SU-DHL-6 (cell line): ENCODE results near the gene TMPRSS9.

Experiments
- H2AFZ ChIP-seq: fragments of 200-600 bp; sonication (generic); 2 replicates; pipeline ENCODE4 v1.6.1; 2014; ENCODE audit warnings: low read depth, mild to moderate bottlenecking, moderate library complexity, mixed read lengths, antibody characterized with exemption, low read length; ENCODE audit not compliant: severe bottlenecking
- H3F3A ChIP-seq: fragments of 200-600 bp; shearing (Covaris generic); 2 replicates; pipeline ENCODE4 v1.6.0; 2016; ENCODE audit warnings: antibody characterized with exemption, mild to moderate bottlenecking; ENCODE audit not compliant: insufficient read depth
- H3K27ac ChIP-seq: fragments of 200-600 bp; sonication (generic); 2 replicates; pipeline ENCODE4 v1.5.1; 2016; ENCODE audit warnings: low read depth, mild to moderate bottlenecking, low read length, moderate library complexity, mixed read lengths
- H3K27me3 ChIP-seq: fragments of 200-600 bp; sonication (generic), shearing (Covaris generic); 2 replicates; pipeline ENCODE4 v1.6.0; 2014; ENCODE audit warnings: mild to moderate bottlenecking, low read length
- H3K36me3 ChIP-seq: fragments of 200-600 bp; sonication (generic); 2 replicates; pipeline ENCODE4 v1.6.1; 2014; ENCODE audit warnings: mild to moderate bottlenecking, low read length, mixed read lengths
- H3K4me2 ChIP-seq: fragments of 300-600, 200-600 bp; shearing (Covaris generic), sonication (generic); 2 replicates; pipeline ENCODE4 v1.6.0; 2014; ENCODE audit warnings: low read length, low read depth, mild to moderate bottlenecking; ENCODE audit not compliant: poor library complexity, severe bottlenecking
- H3K4me3 ChIP-seq: fragments of 200-600 bp; sonication (generic); 2 replicates; pipeline ENCODE4 v1.5.1; 2014; ENCODE audit warnings: antibody characterized with exemption, low read length, mild to moderate bottlenecking, mixed read lengths; ENCODE audit not compliant: insufficient read depth, poor library complexity, severe bottlenecking
- H3K79me2 ChIP-seq: fragments of 200-600 bp; sonication (generic); 2 replicates; pipeline ENCODE4 v1.6.1; 2014; ENCODE audit warnings: mild to moderate bottlenecking, low read length, moderate library complexity; ENCODE audit not compliant: insufficient read depth
- H3K9ac ChIP-seq: fragments of 200-600 bp; sonication (generic); 2 replicates; pipeline ENCODE4 v1.7.0; 2014; ENCODE audit warnings: mild to moderate bottlenecking, low read length
- H3K9me2 ChIP-seq: fragments of 200-600 bp; sonication (generic); replicated peaks from 2 replicates; pipeline ENCODE4 v1.6.1; 2014; ENCODE audit warnings: low read length; ENCODE audit not compliant: insufficient read depth
- H3K9me3 ChIP-seq: fragments of 200-600 bp; sonication (generic); 2 replicates; pipeline ENCODE4 v1.6.1; 2014; ENCODE audit warnings: low read length, mixed read lengths; ENCODE audit not compliant: insufficient read depth
- H4K20me1 ChIP-seq: fragments of 200-600 bp; sonication (generic); 2 replicates; pipeline ENCODE4 v1.6.1; 2014; ENCODE audit warnings: low read depth, mild to moderate bottlenecking, antibody characterized with exemption, low read length, moderate library complexity, mixed read lengths
- EZH2phosphoT487 ChIP-seq: fragments of 200-600 bp; sonication (generic), shearing (Covaris generic); conservative IDR thresholded peaks from 2 replicates; pipeline ENCODE4 v1.6.1; 2018; ENCODE audit warnings: mild to moderate bottlenecking, antibody characterized with exemption, low read length, moderate library complexity, mixed read lengths
- TF ChIP-seq, protein P1 (sequence below): fragments of 200-600 bp; sonication (generic); IDR thresholded peaks from one replicate; pipeline ENCODE4 v1.5.1; 2017; ENCODE audit warnings: antibody characterized with exemption, mild to moderate bottlenecking, low read length, moderate library complexity; ENCODE audit not compliant: insufficient read depth, poor library complexity, severe bottlenecking

TMPRSS9 gene

GRCh38 chr19:2429917-2430535, 70.0 kb downstream of the TMPRSS9 start:
- Histone ChIP-seq H3K36me3 (no peaks in the 10 kb centered on the region), H4K20me1 (no peaks in the 10 kb centered on the region; the same call in 1 of the 2 replicates), H3K27me3 (no peaks in the 10 kb centered on the region)

GRCh38 chr19:2431318-2432055, 71.4 kb downstream of the TMPRSS9 start:
- TF ChIP-seq EZH2phosphoT487, result no peak
- TF ChIP-seq, protein P1, sequence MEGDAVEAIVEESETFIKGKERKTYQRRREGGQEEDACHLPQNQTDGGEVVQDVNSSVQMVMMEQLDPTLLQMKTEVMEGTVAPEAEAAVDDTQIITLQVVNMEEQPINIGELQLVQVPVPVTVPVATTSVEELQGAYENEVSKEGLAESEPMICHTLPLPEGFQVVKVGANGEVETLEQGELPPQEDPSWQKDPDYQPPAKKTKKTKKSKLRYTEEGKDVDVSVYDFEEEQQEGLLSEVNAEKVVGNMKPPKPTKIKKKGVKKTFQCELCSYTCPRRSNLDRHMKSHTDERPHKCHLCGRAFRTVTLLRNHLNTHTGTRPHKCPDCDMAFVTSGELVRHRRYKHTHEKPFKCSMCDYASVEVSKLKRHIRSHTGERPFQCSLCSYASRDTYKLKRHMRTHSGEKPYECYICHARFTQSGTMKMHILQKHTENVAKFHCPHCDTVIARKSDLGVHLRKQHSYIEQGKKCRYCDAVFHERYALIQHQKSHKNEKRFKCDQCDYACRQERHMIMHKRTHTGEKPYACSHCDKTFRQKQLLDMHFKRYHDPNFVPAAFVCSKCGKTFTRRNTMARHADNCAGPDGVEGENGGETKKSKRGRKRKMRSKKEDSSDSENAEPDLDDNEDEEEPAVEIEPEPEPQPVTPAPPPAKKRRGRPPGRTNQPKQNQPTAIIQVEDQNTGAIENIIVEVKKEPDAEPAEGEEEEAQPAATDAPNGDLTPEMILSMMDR, result no peak
- Histone ChIP-seq H2AFZ (no peak overlapping the region), H3K4me3 (no peak overlapping the region), H3K79me2 (peaks cover 8% of the 10 kb centered on the region), H3K9me3 (no peaks in the 10 kb centered on the region), H4K20me1 (no peaks in the 10 kb centered on the region), H3F3A (peaks cover 8% of the 10 kb centered on the region), H3K36me3 (no peaks in the 10 kb centered on the region), H3K27ac (no peak overlapping the region), H3K27me3 (no peaks in the 10 kb centered on the region), H3K9me2 (no peaks in the 10 kb centered on the region), H3K4me2 (no peak overlapping the region), H3K9ac (no peak overlapping the region)

More at GRCh38 chr19:2429917-2430535, 70.0 kb downstream of the TMPRSS9 start:
- TF ChIP-seq EZH2phosphoT487, result no peak
- TF ChIP-seq, protein P1, result no peak
- no peak overlapping the region for H2AFZ ChIP-seq
- no peak overlapping the region for H3K4me3 ChIP-seq
- H3K27ac ChIP-seq, result no peak overlapping the region
- H3F3A ChIP-seq, result peaks cover 8% of the 10 kb centered on the region
- no peak overlapping the region for H3K4me2 ChIP-seq
- no peak overlapping the region for H3K9ac ChIP-seq
- peaks cover 21% of the 10 kb centered on the region for H3K79me2 ChIP-seq
- no peaks in the 10 kb centered on the region for H3K9me2 ChIP-seq
- H3K9me3 ChIP-seq, result no peaks in the 10 kb centered on the region

DNA sequence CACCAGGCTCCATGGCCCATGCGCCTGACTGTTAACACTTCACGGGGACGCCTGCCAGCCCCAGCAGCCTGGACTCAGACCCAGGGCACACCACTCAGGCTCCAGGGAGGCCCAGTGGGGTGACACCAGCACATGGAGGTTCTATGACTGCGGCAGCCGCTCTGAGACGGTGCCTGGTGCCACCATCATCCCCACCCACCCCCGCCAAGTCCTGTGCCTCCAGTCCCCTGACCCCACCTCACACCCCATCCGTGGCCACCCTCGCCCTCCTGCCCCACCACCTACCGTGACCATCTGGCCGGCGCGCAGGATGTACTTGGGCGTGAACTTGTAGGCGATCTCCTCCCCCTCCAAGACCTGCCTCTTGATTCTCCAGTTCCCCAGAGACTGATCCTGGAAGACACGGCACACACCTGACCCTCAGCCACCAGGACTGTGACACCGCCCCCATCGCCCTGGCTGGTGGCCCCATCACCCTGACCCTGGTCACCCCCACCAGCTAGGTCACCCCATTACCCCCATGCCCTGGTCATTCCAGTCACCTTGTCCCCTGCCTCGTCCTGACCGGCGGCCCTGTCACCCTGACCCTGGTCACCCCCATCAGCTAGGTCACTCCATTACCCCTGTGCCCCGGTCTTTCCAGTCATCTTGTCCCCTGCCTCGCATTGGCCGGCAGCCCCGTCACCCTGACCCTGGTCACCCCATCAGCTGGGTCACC, 72.2 kb downstream of the TMPRSS9 start:
- Histone ChIP-seq H3K36me3 (no peaks in the 10 kb centered on the region), H3K9me2 (no peaks in the 10 kb centered on the region), H4K20me1 (no peaks in the 10 kb centered on the region), H3K9me3 (no peaks in the 10 kb centered on the region), H3K4me2 (no peak overlapping the region), H3K9ac (no peak overlapping the region), H3K27ac (no peak overlapping the region), H3K79me2 (peaks cover under 1% of the 10 kb centered on the region; the same call in 1 of the 2 replicates), H2AFZ (no peak overlapping the region), H3K27me3 (no peaks in the 10 kb centered on the region), H3K4me3 (no peak overlapping the region), H3F3A (peaks cover 8% of the 10 kb centered on the region)
- no peak for TF ChIP-seq EZH2phosphoT487
